Measurements from ENCODE around the gene OST4. TPM values are rescaled to one million over a fixed set of nuclear protein-coding genes. Genes with fewer than 3 reads are reported as not detected.

The OST4 gene
- total RNA-seq, 6 donors from 2014 or later: 90.4 to 265 (median 176) TPM

DNA sequence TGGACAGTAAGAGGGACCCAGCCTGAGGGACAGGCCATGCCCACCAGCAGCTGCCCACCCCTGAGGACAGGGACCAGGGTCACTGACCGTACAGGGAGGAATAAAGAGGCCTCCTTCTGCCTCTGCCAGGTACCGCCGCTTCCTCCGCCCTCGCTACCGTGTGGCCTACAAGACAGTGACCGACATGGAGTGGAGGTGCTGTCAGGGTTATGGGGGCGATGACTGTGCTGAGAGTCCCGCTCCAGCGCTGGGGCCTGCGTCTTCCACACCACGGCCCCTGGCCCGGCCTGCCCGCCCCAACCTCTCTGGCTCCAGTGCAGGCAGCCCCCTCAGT lies 9.1 kb upstream of the OST4 start:
- peak overlapping the region in 3 of 4 donors; percentile 35 to 52 (median 51) for H3K4me3 ChIP-seq
- H3K36me3 ChIP-seq: no peaks in the 10 kb centered on the region
- H3K27ac ChIP-seq: peak overlapping the region; percentile 24 to 96 (median 80)
- H3K4me1 ChIP-seq: peaks cover 30 to 39% (median 35%) of the 10 kb centered on the region in 4 donors
- H3K27me3 ChIP-seq: no peaks in the 10 kb centered on the region
- 93% methylated on average over 14 of the region's 14 CpGs; no CpG with 5 or more reads in 1 of the 2 donors for WGBS, 2 donors
- peak in 1 of 2 donors; percentile 82 for DNase-seq
- TF ChIP-seq EP300 (IDR thresholded peaks at IDR 0.05): no peak
- TF ChIP-seq, protein P1, sequence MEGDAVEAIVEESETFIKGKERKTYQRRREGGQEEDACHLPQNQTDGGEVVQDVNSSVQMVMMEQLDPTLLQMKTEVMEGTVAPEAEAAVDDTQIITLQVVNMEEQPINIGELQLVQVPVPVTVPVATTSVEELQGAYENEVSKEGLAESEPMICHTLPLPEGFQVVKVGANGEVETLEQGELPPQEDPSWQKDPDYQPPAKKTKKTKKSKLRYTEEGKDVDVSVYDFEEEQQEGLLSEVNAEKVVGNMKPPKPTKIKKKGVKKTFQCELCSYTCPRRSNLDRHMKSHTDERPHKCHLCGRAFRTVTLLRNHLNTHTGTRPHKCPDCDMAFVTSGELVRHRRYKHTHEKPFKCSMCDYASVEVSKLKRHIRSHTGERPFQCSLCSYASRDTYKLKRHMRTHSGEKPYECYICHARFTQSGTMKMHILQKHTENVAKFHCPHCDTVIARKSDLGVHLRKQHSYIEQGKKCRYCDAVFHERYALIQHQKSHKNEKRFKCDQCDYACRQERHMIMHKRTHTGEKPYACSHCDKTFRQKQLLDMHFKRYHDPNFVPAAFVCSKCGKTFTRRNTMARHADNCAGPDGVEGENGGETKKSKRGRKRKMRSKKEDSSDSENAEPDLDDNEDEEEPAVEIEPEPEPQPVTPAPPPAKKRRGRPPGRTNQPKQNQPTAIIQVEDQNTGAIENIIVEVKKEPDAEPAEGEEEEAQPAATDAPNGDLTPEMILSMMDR (IDR thresholded peaks at IDR 0.05): no peak
- H3K9me3 ChIP-seq: no peaks in the 10 kb centered on the region
- ATAC-seq (ENCODE audit: low FRiP score in 2 of 2): no peak

DNA sequence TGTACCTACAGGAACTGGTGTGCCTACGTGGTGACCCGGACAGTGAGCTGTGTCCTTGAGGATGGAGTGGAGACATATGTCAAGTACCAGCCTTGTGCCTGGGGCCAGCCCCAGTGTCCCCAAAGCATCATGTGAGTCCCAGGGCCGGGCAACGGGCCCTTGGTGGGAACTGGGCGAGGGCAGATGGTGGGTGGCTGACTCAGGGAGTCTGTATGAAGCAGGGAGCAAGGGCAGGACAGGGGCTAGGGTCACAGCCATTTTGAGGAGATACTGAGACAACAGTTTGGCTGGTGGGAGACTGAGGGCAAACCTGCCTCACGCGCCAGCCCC lies 8.7 kb upstream of the OST4 start:
- Histone ChIP-seq H3K4me3 (peak overlapping the region in 3 of 4 donors; percentile 35 to 52 (median 51)), H3K4me1 (peaks cover 30 to 36% (median 33%) of the 10 kb centered on the region in 4 donors)
- TF ChIP-seq, protein P1 (IDR thresholded peaks at IDR 0.05): no peak
- TF ChIP-seq POLR2AphosphoS5 (IDR thresholded peaks at IDR 0.05) (no peak), EP300 (IDR thresholded peaks at IDR 0.05) (no peak), POLR2A (IDR thresholded peaks at IDR 0.05) (no peak)

DNA sequence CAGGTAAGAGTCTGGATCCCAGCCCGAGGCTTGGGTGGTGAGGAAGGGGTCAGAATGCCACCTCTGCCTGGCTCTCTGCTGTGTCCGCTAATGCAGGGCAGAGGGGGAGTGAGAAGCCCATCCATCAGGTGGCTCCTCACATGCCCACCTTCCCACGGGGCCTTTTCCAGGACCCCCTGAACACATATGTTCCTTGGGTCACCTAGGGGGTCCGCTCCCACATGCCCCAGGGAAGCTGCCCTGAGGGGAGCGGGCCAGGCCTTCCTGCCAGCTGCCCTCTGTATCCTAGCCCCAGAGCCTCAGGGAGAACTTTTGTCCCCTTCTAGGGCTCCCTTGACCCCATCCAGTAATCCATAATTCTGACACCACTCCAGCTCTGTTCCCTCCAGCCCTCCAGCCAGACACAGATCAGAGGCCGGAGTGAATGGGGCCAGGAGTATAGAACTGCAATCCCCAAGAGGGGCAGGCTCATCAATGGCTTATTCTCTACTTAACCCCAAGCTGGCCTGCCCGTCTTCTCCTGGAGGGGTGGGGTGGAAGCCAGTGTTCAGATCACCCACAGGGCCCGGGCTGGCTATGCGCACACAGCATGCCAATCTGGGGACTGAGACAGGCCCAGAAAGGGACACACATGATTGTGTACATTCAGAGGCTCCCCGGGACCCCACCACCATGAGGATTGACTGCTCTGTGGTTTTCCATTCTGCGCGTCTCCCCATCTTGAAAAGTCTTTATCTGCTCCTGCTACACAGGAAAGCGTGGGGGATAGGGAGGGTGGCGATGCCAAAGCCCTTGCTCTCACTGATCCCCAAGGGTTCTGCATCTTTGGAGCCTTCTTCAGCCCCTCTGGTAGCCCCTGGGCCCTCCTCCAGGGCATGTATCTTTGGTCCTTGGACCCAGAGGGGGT lies 8.0 kb upstream of the OST4 start:
- WGBS, 2 donors: 65 to 69% methylated on average over 14 of the region's 14 CpGs
- no peaks in the 10 kb centered on the region for H3K36me3 ChIP-seq
- H3K27ac ChIP-seq: peak overlapping the region; percentile 66 to 96 (median 80)
- TF ChIP-seq, protein P1 (IDR thresholded peaks at IDR 0.05): no peak
- TF ChIP-seq EP300 (IDR thresholded peaks at IDR 0.05): no peak
- TF ChIP-seq POLR2A (IDR thresholded peaks at IDR 0.05): no peak
- TF ChIP-seq POLR2AphosphoS5 (IDR thresholded peaks at IDR 0.05): no peak
- peaks cover 30 to 41% (median 33%) of the 10 kb centered on the region in 4 donors for H3K4me1 ChIP-seq
- no peak for DNase-seq
- H3K27me3 ChIP-seq: no peaks in the 10 kb centered on the region
- peak overlapping the region; percentile 31 to 52 (median 43) for H3K4me3 ChIP-seq
- no peak for ATAC-seq (ENCODE audit: low FRiP score in 2 of 2)
- H3K9me3 ChIP-seq: no peaks in the 10 kb centered on the region

More for the DNA sequence above, 8.7 kb upstream of the OST4 start:
- Histone ChIP-seq H3K9me3 (no peaks in the 10 kb centered on the region), H3K27me3 (no peaks in the 10 kb centered on the region), H3K27ac (peak overlapping the region; percentile 66 to 96 (median 80)), H3K36me3 (no peaks in the 10 kb centered on the region)
- no peak for ATAC-seq (ENCODE audit: low FRiP score in 2 of 2)
- WGBS, 2 donors: 50 to 92% methylated on average over 3 to 7 of the region's 7 CpGs
- DNase-seq: no peak

DNA sequence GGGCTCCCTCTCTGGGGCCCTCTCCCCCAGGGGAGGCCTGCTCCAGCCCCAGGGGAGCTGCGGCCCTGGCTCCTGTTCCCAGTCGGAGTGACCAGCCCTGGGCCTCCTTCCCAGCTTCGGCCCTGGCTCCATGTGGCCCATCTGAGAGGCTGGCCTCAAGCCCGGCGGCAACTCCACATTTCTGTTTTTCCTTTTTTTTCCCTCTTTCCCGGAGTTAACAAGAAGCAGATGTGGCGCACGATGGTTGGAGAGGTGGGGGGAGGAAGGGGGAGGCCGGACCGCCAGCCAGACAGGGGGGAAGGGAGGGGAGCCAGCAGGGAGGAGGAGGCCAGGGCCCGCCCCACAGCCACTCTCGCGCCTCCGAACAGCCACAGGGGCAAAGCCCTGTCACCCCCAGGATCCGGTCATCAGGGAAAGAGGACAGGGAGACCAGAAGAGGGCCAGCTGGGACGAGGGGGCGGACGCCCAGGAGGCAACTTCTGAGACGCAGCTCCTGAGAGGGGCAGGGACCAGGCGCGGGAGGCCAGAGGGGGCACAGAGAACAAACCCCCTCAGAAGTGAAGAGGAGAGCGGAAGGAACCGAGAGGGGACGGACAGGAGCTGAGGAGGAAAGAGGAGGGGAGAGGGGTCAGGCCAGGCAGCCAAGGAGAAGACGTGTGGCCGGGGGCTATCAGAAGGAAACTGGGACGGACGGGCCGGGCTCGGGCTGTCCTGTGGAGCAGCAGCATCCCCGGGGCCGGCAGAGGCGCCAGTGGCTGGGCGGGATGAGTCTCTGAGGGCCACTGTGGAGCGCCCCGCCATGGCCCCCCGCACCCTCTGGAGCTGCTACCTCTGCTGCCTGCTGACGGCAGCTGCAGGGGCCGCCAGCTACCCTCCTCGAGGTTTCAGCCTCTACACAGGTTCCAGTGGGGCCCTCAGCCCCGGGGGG lies 7.1 kb upstream of the OST4 start, which contains the start of gene EMILIN1:
Gene EMILIN1, plus strand, starts transcription at position 349 of the 928 bp plus-strand sequence. Its CDS starts 451 bp downstream, at position 800.
- peak within 1 kb of the TSS; percentile 67 to 96 (median 80) for H3K27ac ChIP-seq
- TF ChIP-seq, protein P1 (IDR thresholded peaks at IDR 0.05): no peak
- TF ChIP-seq POLR2AphosphoS5 (IDR thresholded peaks at IDR 0.05) (peak; percentile 74 to 80), POLR2A (IDR thresholded peaks at IDR 0.05) (peak in 1 of 4 donors; percentile 54), EP300 (IDR thresholded peaks at IDR 0.05) (no peak)
- DNase-seq (peak; percentile 51 to 89), ATAC-seq (ENCODE audit: low FRiP score in 2 of 2) (peak; percentile 54 to 89)
- no peaks in the 10 kb centered on the region for H3K27me3 ChIP-seq
- H3K4me3 ChIP-seq: peak within 1 kb of the TSS; percentile 31 to 52 (median 43)
- no peaks in the 10 kb centered on the region for H3K36me3 ChIP-seq
- H3K9me3 ChIP-seq: no peaks in the 10 kb centered on the region
- H3K4me1 ChIP-seq: peaks cover 30 to 42% (median 35%) of the 10 kb centered on the region in 4 donors
- 48 to 51% methylated on average over 32 to 39 of the region's 41 CpGs for WGBS, 2 donors

All from upper lobe of left lung (tissue), 6 donors.